Activated CD4-positive, CD25-positive, alpha-beta regulatory T cell treated with anti-CD3 and anti-CD28 coated beads, Interleukin-2, amount 50 U/mL, for 24 hours (primary cell): ENCODE results near the gene RAMP3.

Experiments
- ATAC-seq, 2 donors: fragments of 150-1000 bp; cut with Tn5 transposase; one replicate each; pipeline ENCODE4 v1.10.0; 2021; ENCODE audit warnings: mild to moderate bottlenecking in 1 of 2, moderate library complexity in 1 of 2

Gene RAMP3

DNA sequence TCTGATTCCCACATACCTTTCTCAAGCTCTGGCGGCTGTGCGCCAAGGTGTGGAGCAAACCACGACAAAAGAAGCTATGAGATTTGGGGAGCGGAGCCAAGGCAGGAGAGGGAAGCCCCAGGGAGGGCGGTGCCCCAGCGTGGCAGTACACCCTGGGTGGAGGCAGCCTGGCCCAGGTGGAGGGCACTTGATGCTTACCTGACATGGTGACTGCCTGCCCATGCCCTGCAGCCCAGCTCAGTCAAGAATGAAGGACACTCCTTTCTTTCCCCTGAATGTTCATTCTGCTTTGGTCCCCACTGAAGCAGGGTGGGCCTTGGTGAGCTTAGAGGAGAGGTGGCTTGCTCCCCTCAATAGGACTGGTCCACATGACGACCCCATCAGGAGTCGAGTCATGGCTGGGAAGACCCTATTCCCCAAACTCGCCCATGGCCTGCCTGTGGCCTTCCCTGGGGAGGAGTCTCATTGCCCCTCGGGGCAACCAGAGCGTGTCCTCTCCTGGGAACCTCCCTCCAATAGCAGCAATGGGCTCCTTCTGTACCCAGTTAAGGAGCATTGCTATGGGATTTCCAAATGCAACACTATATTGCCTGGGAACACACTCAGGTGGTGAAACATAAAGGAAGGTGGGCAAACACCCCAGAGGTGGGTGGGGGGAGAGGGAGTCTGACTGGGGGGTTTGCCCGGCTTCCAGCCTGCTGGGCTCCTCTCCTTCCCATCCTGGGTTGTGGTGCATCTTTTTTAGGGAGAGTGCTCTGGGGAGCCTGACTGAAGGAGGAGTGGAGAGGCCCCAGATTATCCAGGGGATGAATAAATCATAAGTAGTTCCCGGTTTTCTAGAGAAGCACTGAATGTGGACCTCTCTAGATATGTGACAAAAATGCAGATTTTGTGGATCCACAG, 22.7 kb downstream of the RAMP3 start:
- no peak for ATAC-seq

DNA sequence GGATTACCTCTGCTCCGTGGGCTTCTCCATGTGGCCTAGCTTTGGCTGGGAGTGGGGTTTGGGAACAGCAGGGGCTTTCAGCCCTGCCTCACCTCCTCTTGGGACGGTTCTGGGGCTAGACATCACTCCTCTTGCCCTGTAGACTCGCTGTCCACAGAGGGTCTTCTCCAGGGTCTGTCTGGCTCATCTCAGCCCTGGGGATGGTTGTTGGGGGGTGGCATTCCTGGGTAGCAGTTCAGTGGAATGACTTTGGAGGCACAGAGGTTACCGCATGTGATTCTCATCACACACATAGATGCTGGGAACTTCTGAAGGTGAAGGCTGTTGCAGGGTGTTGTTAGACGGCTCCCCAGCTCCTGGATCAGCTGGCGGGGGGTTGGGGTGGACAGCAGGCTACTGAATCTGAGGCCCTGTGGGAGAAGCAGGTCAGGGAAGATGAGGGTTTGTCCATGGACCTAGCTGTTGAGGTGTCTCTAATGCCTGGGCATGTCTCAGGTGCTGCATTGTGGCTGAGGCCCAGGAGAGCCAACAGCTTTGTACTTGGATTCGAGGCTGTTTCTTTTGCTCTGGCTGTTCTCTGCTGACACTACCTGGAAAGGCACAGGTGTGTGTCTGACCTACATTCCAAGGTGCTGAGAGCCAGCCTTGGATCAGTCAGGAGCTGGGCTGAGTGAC, 23.8 kb downstream of the RAMP3 start:
- ATAC-seq, result no peak

DNA sequence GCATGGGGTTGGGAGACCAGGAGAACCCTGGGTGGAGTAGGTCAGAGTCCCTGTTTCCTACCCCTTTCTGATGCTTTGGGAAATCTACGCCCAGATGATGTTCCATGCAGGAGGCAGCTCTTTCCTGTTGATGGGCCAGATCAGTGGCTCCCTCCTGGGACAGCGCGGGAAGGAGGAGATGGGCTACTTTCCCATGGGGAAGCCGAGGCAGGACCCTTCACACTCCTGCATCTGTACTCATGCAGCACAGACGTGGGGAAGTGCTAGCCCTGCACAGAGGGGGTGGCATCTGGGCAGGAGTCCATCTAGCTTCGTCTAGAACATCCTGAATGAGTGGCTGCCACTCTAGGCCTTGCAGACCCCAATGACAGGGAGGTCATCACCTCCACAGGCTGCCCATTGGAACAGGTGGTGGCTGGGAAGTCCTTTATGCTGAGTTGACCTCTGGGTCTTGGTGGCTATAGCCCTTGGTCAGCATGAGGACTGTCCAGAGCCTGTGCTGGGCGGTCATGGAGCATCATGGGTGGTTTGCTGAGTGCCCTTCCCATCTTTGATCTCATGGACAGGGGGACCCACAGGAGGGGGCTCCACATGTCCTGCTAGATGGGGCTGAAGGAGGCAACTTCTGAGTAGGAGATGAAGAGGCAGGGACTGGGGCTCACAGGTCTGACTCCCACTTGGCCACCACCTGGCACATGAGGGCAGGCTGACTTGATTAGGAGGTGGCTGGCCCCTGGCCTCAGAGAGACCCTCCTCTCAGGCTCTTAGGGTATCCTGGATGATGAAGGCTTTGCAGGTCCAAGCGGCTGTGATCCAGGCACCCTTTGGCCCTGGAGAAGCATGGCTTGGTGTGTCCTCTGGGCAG, 24.6 kb downstream of the RAMP3 start:
- ATAC-seq, result no peak

DNA sequence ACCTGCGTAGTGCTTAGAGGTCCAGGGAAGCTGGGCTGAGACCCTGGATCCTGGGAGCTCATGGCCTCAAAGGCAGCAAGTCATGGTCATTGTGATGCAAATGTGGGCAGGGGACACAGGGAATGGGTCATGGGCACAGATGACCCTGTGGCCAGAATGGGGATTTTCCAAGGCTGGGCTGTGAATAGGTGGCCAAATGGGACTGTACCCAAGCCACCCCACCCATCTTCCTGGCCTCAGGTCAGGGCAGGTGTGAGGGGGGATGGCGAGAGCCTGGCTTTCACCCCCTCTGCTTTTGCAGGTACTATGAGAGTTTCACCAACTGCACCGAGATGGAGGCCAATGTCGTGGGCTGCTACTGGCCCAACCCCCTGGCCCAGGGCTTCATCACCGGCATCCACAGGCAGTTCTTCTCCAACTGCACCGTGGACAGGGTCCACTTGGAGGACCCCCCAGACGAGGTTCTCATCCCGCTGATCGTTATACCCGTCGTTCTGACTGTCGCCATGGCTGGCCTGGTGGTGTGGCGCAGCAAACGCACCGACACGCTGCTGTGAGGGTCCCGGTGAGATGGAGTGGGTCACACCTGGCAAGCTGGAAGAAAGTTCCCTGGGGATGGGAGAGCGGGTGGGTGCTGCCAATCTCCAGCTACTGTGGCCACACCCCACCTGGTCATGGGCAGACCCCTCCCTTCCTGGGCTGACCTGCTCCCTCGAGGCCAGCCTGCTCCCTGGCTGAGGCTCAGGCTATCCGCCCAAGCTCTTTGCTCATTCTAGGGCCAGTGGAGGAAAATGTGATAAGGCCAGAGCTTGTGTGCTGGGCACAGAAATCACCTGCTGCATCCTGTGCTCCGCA, 25.5 kb downstream of the RAMP3 start:
- ATAC-seq, result no peak

DNA sequence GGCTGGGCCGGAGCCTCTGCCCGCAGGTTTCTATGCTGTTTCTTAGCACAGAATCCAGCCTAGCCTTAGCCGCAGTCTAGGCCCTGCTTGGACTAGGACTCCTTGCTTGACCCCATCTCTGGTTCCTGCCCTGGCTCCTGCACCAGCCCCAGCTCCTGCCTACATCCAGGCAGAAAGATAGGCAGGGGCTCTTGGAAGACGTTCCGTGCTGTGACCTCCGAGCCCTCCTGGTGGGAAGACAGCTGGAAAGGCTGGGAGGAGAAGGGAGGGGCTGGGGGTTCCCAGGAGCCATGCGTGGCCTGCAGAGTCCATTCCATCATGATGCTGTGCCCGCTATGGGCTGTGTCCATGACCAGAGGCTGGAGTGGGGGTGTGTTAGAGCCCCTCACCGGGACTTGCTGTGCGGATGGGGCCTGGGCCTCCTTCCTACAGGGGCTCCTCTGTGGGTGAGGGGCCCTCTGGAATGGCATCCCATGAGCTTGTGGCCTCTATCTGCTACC, 26.2 kb downstream of the RAMP3 start:
- no peak for ATAC-seq

DNA sequence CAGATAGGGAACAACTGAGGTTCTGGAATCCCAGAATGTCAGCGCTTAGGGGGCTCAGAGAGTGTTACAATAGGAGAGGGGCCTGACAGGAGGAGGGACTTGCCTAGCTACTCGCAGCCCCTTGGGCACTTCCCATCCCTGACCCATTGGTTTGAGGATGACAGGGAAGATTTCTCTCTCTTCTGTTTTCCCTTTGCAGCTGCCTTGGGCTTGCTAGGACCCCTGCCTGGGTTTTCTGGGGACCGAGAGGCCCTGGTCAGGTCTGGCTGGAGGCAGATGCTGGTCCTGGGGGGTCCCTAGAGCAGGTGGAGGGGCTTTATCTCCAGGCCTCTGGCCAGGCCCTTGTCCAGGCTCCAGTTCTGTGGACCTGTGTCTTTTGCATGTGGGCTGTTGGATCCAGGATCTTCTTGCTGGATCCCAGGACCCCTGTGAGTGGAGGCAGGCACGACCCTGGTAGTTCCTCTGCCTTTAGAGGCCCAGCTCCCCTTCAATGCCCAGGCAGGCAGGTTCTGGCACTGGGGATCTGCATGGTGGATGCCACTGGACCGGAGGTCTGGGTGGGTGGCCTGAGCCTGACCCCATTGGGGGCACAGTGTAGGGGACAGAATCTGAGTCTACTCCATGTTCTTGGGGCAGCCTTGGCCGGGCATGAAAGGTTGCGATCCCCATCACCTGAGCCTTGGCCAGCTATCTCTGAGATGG, 26.9 kb downstream of the RAMP3 start:
- ATAC-seq, result no peak

DNA sequence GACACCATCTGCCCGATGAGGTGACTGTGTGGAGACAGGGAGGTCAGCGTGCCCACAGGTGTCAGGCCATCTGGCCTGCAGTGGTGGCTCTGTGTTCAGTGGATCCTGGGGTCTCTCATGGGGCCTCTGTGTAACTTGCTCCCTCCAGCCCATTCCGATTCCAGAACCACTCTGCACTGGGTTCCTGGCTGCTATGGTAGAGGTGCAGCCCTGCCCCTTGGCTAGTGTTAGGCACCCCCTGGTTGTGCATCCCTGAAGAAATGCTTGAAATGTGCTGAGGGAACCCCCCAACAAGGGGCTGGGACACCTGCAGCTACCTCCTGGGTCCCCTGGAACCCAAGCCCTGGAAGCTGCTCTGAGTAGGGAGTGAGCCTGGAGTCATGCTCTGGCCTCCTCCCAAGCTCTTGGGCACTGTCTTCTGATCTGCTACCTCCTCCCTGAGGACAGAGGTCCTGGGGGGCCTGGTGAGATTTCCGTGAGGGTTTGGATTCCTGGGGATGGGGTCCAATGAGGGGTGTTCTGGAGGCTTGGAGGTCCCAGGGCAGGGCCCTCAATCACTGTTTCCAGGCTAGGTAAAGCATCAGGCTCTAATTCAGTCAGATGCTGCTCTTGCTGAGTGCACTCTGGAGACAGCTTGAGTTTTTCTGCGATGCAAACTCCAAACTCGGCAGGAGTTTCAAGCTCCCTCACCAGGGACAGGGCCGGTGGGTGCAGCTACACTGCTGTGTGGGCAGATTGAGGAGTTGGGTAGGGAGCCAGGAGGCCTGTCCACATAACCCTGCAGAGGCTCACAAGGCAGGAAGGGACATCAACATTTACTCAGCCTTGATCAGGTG, 27.7 kb downstream of the RAMP3 start:
- no peak for ATAC-seq

DNA sequence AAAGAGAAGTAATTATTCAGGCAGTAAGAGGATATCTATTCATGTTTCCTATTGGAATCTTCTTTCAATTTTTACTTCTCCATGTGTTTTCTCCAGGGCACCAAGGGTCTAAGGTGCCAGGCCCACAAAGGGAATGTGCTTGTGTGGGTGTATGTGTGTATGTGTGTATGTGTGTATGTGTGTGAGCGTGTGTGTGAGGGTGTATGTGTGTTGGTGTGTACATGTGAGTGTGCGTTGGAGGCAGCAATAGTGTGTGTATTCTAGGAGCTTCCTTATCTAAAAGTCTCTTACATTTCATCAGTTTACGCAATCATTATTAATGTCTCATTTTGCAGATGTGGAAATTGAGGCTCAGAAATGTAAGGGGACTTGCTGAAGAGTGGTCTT, 28.3 kb downstream of the RAMP3 start:
- ATAC-seq, result no peak

DNA sequence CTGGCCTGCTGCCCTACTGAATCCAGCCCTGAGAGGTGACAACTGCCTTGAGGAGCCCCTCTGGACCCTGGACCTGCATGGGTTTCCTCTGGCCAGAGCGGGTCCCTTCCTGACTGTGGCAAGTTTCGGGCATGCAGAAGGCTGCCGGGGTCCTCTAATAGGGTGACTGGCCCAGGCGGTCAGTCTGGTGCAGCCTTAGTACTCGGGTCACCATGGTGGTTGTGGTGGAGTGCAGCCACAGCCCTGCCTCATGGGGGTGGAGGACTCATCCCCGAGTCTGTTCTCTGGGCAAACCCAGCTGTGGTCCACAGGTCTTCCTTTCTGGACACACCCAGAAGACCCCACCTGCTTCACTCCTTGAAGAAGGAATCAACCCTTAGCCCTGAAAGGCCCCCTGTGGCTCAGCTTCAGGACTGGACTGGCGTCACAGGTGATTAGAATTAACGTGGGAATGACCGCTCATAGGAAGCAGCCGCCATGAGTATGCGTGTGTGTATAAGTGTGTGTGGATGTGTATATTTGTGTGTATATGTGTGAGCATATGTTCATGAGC, 28.7 kb downstream of the RAMP3 start:
- ATAC-seq, result no peak

DNA sequence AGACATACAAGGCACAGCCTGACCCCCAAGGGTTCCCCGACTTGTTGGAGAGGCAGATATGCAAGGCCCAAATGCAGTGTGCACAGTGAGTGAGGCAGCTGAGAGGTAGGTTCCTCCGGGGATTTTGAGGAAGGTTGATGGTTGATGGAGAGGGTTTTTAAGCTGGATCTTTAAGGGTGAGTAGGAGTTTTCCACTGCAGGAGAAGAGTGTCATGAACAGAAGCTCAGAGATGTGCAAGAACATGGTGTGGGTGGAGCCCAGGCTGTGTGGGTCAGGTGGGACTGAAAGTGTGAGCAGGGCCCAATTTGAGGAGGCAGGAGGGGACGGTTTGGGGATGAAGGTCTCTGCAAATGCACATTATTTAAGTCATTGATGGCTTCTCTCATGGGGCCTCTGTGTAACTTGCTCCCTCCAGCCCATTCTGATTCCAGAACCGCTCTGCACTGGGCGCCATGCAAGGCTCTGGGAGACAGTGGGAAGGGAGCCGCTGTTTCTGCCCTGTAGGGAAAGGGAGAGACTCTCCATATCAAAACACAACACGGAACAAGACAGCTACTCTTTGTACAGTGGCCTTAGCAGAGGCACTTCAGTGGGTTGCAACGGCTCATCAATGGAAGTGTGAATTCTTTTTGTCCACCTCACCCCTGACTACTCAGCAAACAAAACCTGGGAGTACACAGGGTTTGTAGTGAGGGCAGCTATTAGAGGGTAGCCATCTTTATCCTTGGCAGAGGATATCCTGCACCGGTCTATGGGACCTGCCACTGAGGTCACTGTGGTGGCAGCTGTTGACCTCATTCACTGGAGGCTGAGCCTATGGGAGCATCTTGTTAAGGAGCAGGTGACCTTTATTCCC, 29.7 kb downstream of the RAMP3 start:
- ATAC-seq, result no peak

DNA sequence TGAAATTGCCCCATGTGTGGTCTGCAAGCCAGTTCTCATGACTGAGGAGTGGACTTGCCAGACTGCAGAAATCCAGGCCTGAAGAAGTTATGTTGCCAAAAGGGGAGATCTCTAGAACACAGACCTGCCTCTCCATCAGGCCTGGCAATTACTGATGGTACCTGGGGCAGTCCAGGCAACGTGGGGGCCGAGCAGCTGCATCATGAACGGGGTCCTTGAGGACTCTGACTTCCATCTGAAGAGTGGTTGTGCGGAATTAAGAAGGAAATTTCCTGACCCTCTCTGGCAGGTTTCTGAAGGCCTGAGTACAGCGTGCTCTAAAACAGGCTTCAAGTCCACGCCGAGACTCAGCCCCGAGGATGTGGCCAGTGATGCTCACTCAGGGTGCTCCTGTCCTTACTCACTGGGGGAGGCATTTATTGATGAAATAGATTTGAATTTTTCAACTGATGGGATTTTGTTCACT, 30.4 kb downstream of the RAMP3 start:
- no peak for ATAC-seq

DNA sequence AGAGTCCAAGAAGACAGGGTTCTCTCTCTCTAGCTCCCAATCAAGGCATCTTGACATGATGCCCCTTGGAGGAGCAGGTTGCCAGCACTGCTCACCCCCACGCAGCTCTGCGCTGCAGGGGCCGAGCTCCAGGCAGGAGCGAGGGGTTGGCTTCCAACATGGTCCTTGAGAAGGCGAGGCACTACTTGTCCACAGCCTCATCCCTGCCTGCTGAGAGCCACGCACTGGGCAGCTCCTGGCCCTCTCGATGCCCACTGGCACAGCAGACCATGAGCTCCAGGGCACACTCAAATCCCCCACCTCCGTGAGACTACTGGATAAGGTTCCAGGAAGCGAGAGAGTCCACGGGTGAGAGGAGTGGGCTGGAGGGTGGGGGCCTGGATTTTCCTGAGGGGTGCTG, 31.1 kb downstream of the RAMP3 start:
- no peak for ATAC-seq

DNA sequence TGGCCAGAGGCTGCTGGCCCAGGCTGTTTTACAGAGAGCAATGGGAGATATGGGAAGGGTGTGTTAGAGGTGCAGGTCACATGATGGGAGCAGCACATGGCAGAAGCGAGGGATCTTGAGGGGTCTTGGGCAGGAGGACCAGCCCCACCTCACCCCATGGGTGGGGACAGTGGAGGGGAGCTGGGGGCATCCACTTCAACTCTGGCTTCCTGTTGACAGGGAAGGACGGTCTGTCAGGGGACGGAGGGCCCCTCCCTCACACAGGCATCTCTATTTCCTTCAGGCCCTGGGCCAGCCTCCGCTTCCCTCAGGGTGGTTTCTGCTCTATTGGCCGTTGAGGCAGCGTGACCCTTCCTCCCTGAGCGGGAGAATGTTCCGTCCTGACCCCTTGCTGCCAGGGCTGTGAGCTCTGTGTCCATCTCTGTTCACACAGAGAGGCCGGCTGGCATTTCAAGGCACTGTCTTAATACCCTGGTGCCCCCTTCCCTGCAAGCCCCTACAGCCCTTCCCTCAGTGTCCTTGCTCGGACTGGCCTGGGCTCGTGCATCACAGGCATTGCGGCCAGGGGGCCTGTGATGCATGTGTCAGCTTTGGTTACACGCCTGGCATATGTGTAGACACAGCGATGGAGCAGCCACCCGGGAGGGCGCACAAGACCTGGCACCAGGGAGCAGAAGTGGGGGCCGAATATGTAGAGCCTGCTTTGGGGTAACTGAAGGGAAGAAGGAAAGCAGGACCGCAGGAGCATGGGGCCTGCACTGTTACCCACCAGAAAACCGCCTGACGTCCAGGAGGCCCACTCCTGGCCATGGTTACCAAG, 31.8 kb downstream of the RAMP3 start:
- no peak for ATAC-seq

DNA sequence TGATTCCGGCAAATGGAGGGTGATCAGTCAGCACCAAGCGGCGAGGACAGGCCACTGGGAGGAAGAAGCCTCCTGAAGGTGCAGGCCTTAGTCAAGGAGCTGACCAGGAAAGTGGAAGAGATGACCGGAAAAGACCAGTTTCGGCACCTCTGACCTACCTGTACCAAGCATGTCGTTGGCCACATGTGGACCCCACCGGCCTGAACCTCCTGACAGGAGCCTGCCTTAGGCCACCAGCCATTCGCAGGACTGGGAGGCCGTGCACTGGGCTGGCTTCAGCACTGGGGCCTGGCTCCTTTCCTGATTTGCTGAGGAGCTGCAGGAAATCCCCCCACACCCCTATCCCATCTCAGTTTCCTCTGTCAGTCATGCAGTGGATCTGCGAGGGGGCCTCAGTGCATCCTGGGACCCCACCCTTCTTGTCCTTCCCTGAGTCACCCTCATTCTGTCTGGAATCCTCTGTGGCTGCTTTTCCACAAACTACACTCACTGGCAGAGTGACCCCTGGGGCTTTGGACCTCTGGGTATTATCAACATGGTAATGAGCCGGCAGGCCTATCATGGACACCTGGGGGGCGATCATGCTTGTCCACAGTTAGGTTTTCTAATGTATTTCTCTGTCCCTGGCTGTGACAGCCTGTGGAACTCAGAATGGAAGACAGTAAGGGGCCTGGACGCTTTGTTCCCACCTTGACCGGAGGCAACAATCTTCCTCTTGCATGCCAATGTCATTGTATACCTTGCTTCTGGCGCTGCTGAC, 33.0 kb downstream of the RAMP3 start:
- no peak for ATAC-seq

DNA sequence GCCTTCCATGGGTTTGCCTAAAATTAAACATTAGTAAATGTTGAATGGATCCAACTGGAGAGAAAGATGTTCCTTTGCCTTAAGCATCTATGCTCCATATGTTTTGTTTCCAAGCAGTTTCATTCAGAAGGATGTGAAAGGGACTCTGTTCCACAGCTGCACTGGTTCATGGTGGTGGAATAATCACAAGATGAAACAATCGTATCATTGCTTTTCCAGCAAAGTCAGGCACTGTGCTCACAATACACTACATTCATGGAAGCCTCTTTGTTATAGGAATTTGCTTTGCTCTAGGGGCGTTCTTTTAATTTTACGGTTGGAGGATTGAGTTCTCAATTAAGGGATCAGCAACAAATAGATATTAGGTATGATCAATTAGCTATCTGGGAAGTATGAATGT, 33.8 kb downstream of the RAMP3 start:
- ATAC-seq, result no peak

DNA sequence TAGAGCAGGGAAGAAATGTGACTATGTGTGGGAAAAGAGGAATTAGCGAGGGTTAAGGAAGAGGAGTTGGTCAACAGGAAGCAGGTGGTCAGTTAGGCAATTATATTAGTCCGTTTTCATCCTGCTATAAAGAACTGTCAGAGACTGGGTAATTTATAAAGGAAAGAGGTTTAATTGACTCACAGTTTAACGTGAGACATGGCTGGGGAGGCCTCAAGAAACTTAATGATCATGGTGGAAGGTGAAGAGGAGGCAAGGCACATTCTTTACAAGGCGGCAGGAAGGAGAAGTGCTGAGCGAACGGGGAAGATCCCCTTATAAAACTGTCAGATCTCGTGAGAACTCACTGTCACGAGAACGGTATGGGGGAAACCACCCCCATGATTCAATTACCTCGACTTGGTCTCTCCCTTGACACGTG, 35.0 kb downstream of the RAMP3 start:
- ATAC-seq, result no peak

DNA sequence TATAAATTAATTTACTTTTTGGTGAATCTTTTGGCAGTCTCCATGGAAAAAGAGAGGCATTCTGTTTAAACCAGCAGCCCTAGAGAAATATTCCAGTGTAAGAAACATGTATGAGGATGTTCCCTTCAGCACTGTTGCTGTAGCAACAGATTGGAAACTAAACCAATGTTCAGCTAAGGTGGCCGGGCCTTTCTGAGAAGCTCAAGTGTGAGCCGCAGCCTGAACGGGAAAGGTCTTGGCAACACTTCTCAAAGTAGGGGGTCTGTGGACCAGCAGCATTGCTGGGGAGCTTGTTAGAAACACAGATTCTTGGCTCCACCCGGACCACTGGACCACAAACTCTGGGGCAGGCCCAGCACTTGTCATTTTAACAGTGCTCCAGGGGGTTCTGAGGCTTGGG, 36.2 kb downstream of the RAMP3 start:
- ATAC-seq, result no peak
